Osteocyte (in vitro differentiated cells): ENCODE data around the gene KCTD14. TPM values are rescaled to one million over a fixed set of nuclear protein-coding genes. Genes with fewer than 3 reads are reported as not detected.
"Not testable (repeated sequence)": the region's sequence is repeated elsewhere in the genome, so short reads cannot be mapped to it uniquely, and the experiment has no call there.

Experiments used
- DNase-seq: peaks from one replicate; pipeline ENCODE4 v3.0.0; 2021; ENCODE audit warnings: mixed read lengths; ENCODE audit not compliant: unreplicated experiment; ENCODE audit errors: extremely low spot score
- H3K27ac Mint-ChIP-seq: one replicate; pipeline ENCODE4 v1.8.0; 2021; ENCODE audit warnings: mild to moderate bottlenecking, mixed read lengths; ENCODE audit not compliant: unreplicated experiment
- H3K27me3 Mint-ChIP-seq: one replicate; pipeline ENCODE4 v1.8.0; 2021; ENCODE audit warnings: mixed read lengths; ENCODE audit not compliant: unreplicated experiment
- H3K36me3 Mint-ChIP-seq: one replicate; pipeline ENCODE4 v1.8.0; 2021; ENCODE audit warnings: mixed read lengths; ENCODE audit not compliant: unreplicated experiment
- H3K4me1 Mint-ChIP-seq: one replicate; pipeline ENCODE4 v1.8.0; 2021; ENCODE audit warnings: mixed read lengths; ENCODE audit not compliant: unreplicated experiment
- H3K4me3 Mint-ChIP-seq: one replicate; pipeline ENCODE4 v1.8.0; 2021; ENCODE audit warnings: mild to moderate bottlenecking, moderate library complexity, mixed read lengths; ENCODE audit not compliant: unreplicated experiment
- H3K9me3 Mint-ChIP-seq: one replicate; pipeline ENCODE4 v1.8.0; 2021; ENCODE audit warnings: mixed read lengths; ENCODE audit not compliant: unreplicated experiment
- CTCF ChIP-seq: fragments of 200-600 bp; sonication (generic); IDR thresholded peaks from 2 replicates; pipeline ENCODE4 v1.5.0; 2021; ENCODE audit warnings: antibody characterized with exemption, mild to moderate bottlenecking, moderate library complexity
- total RNA-seq: library from RNA; stranded (reverse); gene quantifications from 2 replicates; pipeline ENCODE4 v1.2.1, GENCODE V29; 2021

The KCTD14 gene
- total RNA-seq, 1 donor from 2014 or later, result 0.73 TPM

- Mint-ChIP-seq H3K27me3 (peaks cover 18% of the 10 kb centered on the region), H3K9me3 (no peaks in the 10 kb centered on the region), H3K4me1 (peaks cover 2% of the 10 kb centered on the region), H3K27ac (no peak overlapping the region), H3K36me3 (no peaks in the 10 kb centered on the region), H3K4me3 (no peak overlapping the region)
- peak; percentile 77 for TF ChIP-seq CTCF
- no peak for DNase-seq
Measured at GRCh38 chr11:78000193-78000592, 22.9 kb downstream of the KCTD14 start.

- Mint-ChIP-seq H3K27ac (no peak overlapping the region), H3K27me3 (peaks cover 17% of the 10 kb centered on the region), H3K36me3 (no peaks in the 10 kb centered on the region), H3K4me1 (peaks cover 5% of the 10 kb centered on the region), H3K4me3 (no peak overlapping the region), H3K9me3 (no peaks in the 10 kb centered on the region)
- no peak for DNase-seq
- TF ChIP-seq CTCF, result no peak
Measured at GRCh38 chr11:77999446-78000030, 23.5 kb downstream of the KCTD14 start.

GRCh38 chr11:77994434-77995362 lies 28.4 kb downstream of the KCTD14 start, which contains the start of gene INTS4:
INTS4 (minus strand) TSS chr11:77994668; CDS start chr11:77994643, 25 bp downstream.
- no peaks in the 10 kb centered on the region for H3K9me3 Mint-ChIP-seq

GRCh38 chr11:77993902-77994301 lies 29.2 kb downstream of the KCTD14 start:
- H3K4me1 Mint-ChIP-seq, result peaks cover 18% of the 10 kb centered on the region
- H3K36me3 Mint-ChIP-seq, result no peaks in the 10 kb centered on the region
- TF ChIP-seq CTCF, result no peak
- peak overlapping the region; percentile 92 for H3K4me3 Mint-ChIP-seq
- no peaks in the 10 kb centered on the region for H3K9me3 Mint-ChIP-seq
- H3K27me3 Mint-ChIP-seq, result no peaks in the 10 kb centered on the region
- H3K27ac Mint-ChIP-seq, result peak overlapping the region; percentile 96
- no peak for DNase-seq

More at GRCh38 chr11:77994434-77995362, 28.4 kb downstream of the KCTD14 start, which contains the start of gene INTS4:
- TF ChIP-seq CTCF, result no peak
- Mint-ChIP-seq H3K27ac (peak within 1 kb of the TSS; percentile 96), H3K4me3 (peak within 1 kb of the TSS; percentile 92), H3K4me1 (peaks cover 18% of the 10 kb centered on the region), H3K27me3 (no peaks in the 10 kb centered on the region), H3K36me3 (no peaks in the 10 kb centered on the region)
- DNase-seq, result peak; percentile 99

- Mint-ChIP-seq H3K9me3 (no peaks in the 10 kb centered on the region), H3K36me3 (peaks cover 15% of the 10 kb centered on the region), H3K27ac (no peak overlapping the region), H3K27me3 (no peaks in the 10 kb centered on the region), H3K4me3 (no peak overlapping the region), H3K4me1 (peaks cover 18% of the 10 kb centered on the region)
- no peak for DNase-seq
- TF ChIP-seq CTCF, result no peak
Measured at GRCh38 chr11:77990981-77991380, 32.1 kb downstream of the KCTD14 start.

- H3K36me3 Mint-ChIP-seq, result peaks cover 36% of the 10 kb centered on the region
- H3K9me3 Mint-ChIP-seq, H3K27me3 Mint-ChIP-seq, DNase-seq, H3K4me3 Mint-ChIP-seq, H3K4me1 Mint-ChIP-seq, H3K27ac Mint-ChIP-seq: not testable (repeated sequence)
Measured at GRCh38 chr11:77986456-77986855, 36.6 kb downstream of the KCTD14 start.
